ENCODE data around the gene MECP2. TPM values are rescaled to one million over a fixed set of nuclear protein-coding genes. Genes with fewer than 3 reads are reported as not detected.

Gene MECP2
- total and polyA plus RNA-seq, 10 of the 15 experiments (the other 5 are each of a cell fraction or from before 2014, with no cell fraction given) = 1.3 to 32.7 (median 13.7) TPM

GRCh38 chrX:153992180-153992579 is 105.3 kb downstream of the MECP2 start:
- in situ Hi-C loops (cut with MboI) (no loop called here), intact Hi-C loops (cut with micrococcal nuclease; ENCODE audit: unreplicated experiment) (no loop called here)
- no peak overlapping the region for H3K27ac ChIP-seq (ENCODE audit: control insufficient read depth, insufficient read depth)
- no peak for DNase-seq (ENCODE audit: low read depth, low spot score)
- WGBS (ENCODE audit: insufficient coverage, insufficient replicate concordance, low lambda C conversion rate, missing lambda C conversion rate) = 55% methylated on average over 8 of the region's 8 CpGs
- FAIRE-seq = no peak
- H3K9ac ChIP-seq (ENCODE audit: control insufficient read depth, insufficient read depth, low read length) = no peak overlapping the region
- no peak overlapping the region for H2AFZ ChIP-seq (ENCODE audit: control insufficient read depth, low read depth, low read length)
- no peaks in the 10 kb centered on the region for H3K79me2 ChIP-seq (ENCODE audit: control insufficient read depth, insufficient read depth, low read length)
- no peak for ATAC-seq
- no TSS peak for BruUV-seq (replicated peaks)
- SMC1A ChIA-PET (ENCODE audit: uncharacterized antibody, unreplicated experiment) = no interaction called here
- CTCF ChIA-PET = no interaction called here
- no peaks in the 10 kb centered on the region for H3K4me1 ChIP-seq (ENCODE audit: control insufficient read depth, insufficient read depth, low read length)
- no peak overlapping the region for H3K4me2 ChIP-seq (ENCODE audit: control insufficient read depth, insufficient read depth)
- RAD21 ChIA-PET (ENCODE audit: unreplicated experiment) = no interaction called here
- H3K27me3 ChIP-seq (replicated peaks in 1 of 2; ENCODE audit: control insufficient read depth in 2 of 2, insufficient read depth in 2 of 2, low read length in 1 of 2) = no peaks in the 10 kb centered on the region
- H3K36me3 ChIP-seq (ENCODE audit: control insufficient read depth in 2 of 2, insufficient read depth in 2 of 2, low read length in 1 of 2) = no peaks in the 10 kb centered on the region
- no peak overlapping the region for H3K4me3 ChIP-seq
- H3K9me3 ChIP-seq (replicated peaks; ENCODE audit: control insufficient read depth, insufficient read depth, low read length) = no peaks in the 10 kb centered on the region; the same call in 2 of the 3 replicates
- POLR2A ChIA-PET = no interaction called here
- no peaks in the 10 kb centered on the region for H4K20me1 ChIP-seq (ENCODE audit: control insufficient read depth, insufficient read depth)
- TF ChIP-seq ZBTB33 (IDR thresholded peaks at IDR 0.05) (no peak), CEBPB (IDR thresholded peaks at IDR 0.05; ENCODE audit: borderline replicate concordance in 1 of 2, low read depth in 2 of 2, low read length in 2 of 2) (no peak), EED (IDR thresholded peaks at IDR 0.05; ENCODE audit: low read depth) (no peak), SMAD5 (IDR thresholded peaks at IDR 0.05; ENCODE audit: low read depth) (no peak), REST (IDR thresholded peaks at IDR 0.05; ENCODE audit: low read depth, low read length) (no peak), CBFB (IDR thresholded peaks at IDR 0.05; ENCODE audit: low read depth) (no peak), ZSCAN29 (IDR thresholded peaks at IDR 0.05) (no peak), YBX1 (IDR thresholded peaks at IDR 0.05) (no peak), ATF3 (IDR thresholded peaks at IDR 0.05; ENCODE audit: borderline replicate concordance, extremely low read depth, low read depth, low read length) (no peak), MLLT1 (IDR thresholded peaks at IDR 0.05) (no peak)
- TF ChIP-seq, protein P1, sequence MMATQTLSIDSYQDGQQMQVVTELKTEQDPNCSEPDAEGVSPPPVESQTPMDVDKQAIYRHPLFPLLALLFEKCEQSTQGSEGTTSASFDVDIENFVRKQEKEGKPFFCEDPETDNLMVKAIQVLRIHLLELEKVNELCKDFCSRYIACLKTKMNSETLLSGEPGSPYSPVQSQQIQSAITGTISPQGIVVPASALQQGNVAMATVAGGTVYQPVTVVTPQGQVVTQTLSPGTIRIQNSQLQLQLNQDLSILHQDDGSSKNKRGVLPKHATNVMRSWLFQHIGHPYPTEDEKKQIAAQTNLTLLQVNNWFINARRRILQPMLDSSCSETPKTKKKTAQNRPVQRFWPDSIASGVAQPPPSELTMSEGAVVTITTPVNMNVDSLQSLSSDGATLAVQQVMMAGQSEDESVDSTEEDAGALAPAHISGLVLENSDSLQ (IDR thresholded peaks at IDR 0.05) = no peak
- TF ChIP-seq, protein P2, sequence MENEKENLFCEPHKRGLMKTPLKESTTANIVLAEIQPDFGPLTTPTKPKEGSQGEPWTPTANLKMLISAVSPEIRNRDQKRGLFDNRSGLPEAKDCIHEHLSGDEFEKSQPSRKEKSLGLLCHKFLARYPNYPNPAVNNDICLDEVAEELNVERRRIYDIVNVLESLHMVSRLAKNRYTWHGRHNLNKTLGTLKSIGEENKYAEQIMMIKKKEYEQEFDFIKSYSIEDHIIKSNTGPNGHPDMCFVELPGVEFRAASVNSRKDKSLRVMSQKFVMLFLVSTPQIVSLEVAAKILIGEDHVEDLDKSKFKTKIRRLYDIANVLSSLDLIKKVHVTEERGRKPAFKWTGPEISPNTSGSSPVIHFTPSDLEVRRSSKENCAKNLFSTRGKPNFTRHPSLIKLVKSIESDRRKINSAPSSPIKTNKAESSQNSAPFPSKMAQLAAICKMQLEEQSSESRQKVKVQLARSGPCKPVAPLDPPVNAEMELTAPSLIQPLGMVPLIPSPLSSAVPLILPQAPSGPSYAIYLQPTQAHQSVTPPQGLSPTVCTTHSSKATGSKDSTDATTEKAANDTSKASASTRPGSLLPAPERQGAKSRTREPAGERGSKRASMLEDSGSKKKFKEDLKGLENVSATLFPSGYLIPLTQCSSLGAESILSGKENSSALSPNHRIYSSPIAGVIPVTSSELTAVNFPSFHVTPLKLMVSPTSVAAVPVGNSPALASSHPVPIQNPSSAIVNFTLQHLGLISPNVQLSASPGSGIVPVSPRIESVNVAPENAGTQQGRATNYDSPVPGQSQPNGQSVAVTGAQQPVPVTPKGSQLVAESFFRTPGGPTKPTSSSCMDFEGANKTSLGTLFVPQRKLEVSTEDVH (IDR thresholded peaks at IDR 0.05; ENCODE audit: low read depth, partially characterized antibody) = no peak

All from GM12878 (cell line).